GM12878 (cell line): ENCODE data around the gene ERFL. TPM values are rescaled to one million over a fixed set of nuclear protein-coding genes. Genes with fewer than 3 reads are reported as not detected.

Experiments
- ATAC-seq: fragments of 200-7000 bp; cut with Tn5 transposase; 3 replicates; pipeline ENCODE4 v1.9.1; 2020; ENCODE audit warnings: mild to moderate bottlenecking, moderate library complexity
- BruUV-seq: library from RNA; stranded (reverse); fragments of 400-500 nt; replicated peaks from 2 replicates; lab custom pipeline; 2021; lab: Mats Ljungman, UMichigan
- CTCF ChIA-PET: fragments of 300-600 bp; sonication (Branson Sonifier 250); formaldehyde crosslinking; extraction: SDS; loops from one replicate; lab custom pipeline; 2021; ENCODE audit warnings: inconsistent platforms; lab: Yijun Ruan, JAX
- POLR2A ChIA-PET: fragments of 350-600 bp; formaldehyde crosslinking; extraction: SDS; loops from one replicate; lab custom pipeline; 2021; ENCODE audit warnings: inconsistent platforms; lab: Charles Lee
- RAD21 ChIA-PET: fragments of 300-600 bp; sonication (Branson Sonifier 250); formaldehyde crosslinking; loops from one replicate; lab custom pipeline; 2023; ENCODE audit warnings: antibody characterized with exemption; ENCODE audit not compliant: unreplicated experiment; lab: Charles Lee
- SMC1A ChIA-PET: fragments of 300-600 bp; sonication (Branson Sonifier 250); formaldehyde crosslinking; loops from one replicate; lab custom pipeline; 2023; ENCODE audit not compliant: unreplicated experiment, uncharacterized antibody; lab: Charles Lee
- DNase-seq: peaks from one replicate; pipeline ENCODE4 v3.0.0-alpha.2; 2011; ENCODE audit warnings: low read depth, low spot score
- FAIRE-seq: peaks from 3 replicates; lab custom pipeline; 2011; peaks lifted over from hg19 to GRCh38; lab: Jason Lieb, UNC
- H2AFZ ChIP-seq: 2 replicates; pipeline ENCODE4 v1.6.0; 2011; ENCODE audit warnings: low read depth, low read length, control low read depth; ENCODE audit not compliant: control insufficient read depth
- H3K27ac ChIP-seq: 2 replicates; pipeline ENCODE4 v1.5.1; 2011; ENCODE audit warnings: control low read depth; ENCODE audit not compliant: control insufficient read depth, insufficient read depth
- H3K27me3 ChIP-seq, 2 experiments: replicated peaks in 1 of 2; 2 replicates each; pipeline versions ENCODE4 v1.6.0 to v1.6.1; 2011; ENCODE audit warnings: low read length in 1 of 2; ENCODE audit not compliant: control insufficient read depth in 2 of 2, insufficient read depth in 2 of 2
- H3K36me3 ChIP-seq, 2 experiments: 2 replicates each; pipeline ENCODE4 v1.5.1; 2011; ENCODE audit warnings: low read length in 1 of 2; ENCODE audit not compliant: control insufficient read depth in 2 of 2, insufficient read depth in 2 of 2
- H3K4me1 ChIP-seq: 2 replicates; pipeline ENCODE4 v1.6.1; 2011; ENCODE audit warnings: mild to moderate bottlenecking, low read length, moderate library complexity, mixed read lengths; ENCODE audit not compliant: control insufficient read depth, insufficient read depth
- H3K4me2 ChIP-seq: 2 replicates; pipeline ENCODE4 v1.6.0; 2011; ENCODE audit warnings: control low read depth; ENCODE audit not compliant: control insufficient read depth, insufficient read depth
- H3K4me3 ChIP-seq: fragments of 200-600 bp; sonication (generic); 2 replicates; pipeline ENCODE4 v1.5.1; 2016
- H3K79me2 ChIP-seq: 2 replicates; pipeline ENCODE4 v1.6.0; 2011; ENCODE audit warnings: low read length; ENCODE audit not compliant: control insufficient read depth, insufficient read depth
- H3K9ac ChIP-seq: 2 replicates; pipeline ENCODE4 v1.8.0; 2011; ENCODE audit warnings: low read length, control low read depth, mixed read lengths; ENCODE audit not compliant: control insufficient read depth, insufficient read depth
- H3K9me3 ChIP-seq: replicated peaks from 3 replicates; pipeline ENCODE4 v1.5.1; 2011; ENCODE audit warnings: mild to moderate bottlenecking, low read length; ENCODE audit not compliant: control insufficient read depth, insufficient read depth
- H4K20me1 ChIP-seq: 2 replicates; pipeline ENCODE4 v1.6.0; 2011; ENCODE audit not compliant: control insufficient read depth, insufficient read depth
- BMI1 ChIP-seq: fragments of 450-650 bp; IDR thresholded peaks from 2 replicates; pipeline ENCODE4 v1.6.1; 2016; ENCODE audit warnings: mild to moderate bottlenecking, moderate library complexity, borderline replicate concordance
- CBFB ChIP-seq: IDR thresholded peaks from 2 replicates; pipeline ENCODE4 v1.6.1; 2016; ENCODE audit warnings: antibody characterized with exemption, low read depth
- ELK1 ChIP-seq: IDR thresholded peaks from 2 replicates; pipeline ENCODE4 v1.6.1; 2012; ENCODE audit warnings: low read depth, low read length, improper control_type of control experiment
- FOXK2 ChIP-seq: fragments of 450-650 bp; IDR thresholded peaks from 2 replicates; pipeline ENCODE4 v1.6.1; 2017; ENCODE audit warnings: mild to moderate bottlenecking, moderate library complexity
- GATAD2B ChIP-seq: fragments of 450-650 bp; conservative IDR thresholded peaks from 2 replicates; pipeline ENCODE4 v1.6.1; 2017; ENCODE audit warnings: low read depth, mild to moderate bottlenecking, moderate library complexity
- HSF1 ChIP-seq: fragments of 150-350 bp; IDR thresholded peaks from 2 replicates; pipeline ENCODE4 v1.6.1; 2014; ENCODE audit warnings: mild to moderate bottlenecking, low read depth, low read length
- IRF4 ChIP-seq: IDR thresholded peaks from 2 replicates; pipeline ENCODE4 v1.6.1; 2011; ENCODE audit warnings: low read depth, low read length
- MEF2A ChIP-seq: IDR thresholded peaks from 2 replicates; pipeline ENCODE4 v1.6.1; 2011; ENCODE audit warnings: low read depth, mild to moderate bottlenecking, low read length, moderate library complexity; ENCODE audit not compliant: insufficient read depth
- MTA3 ChIP-seq: IDR thresholded peaks from 2 replicates; pipeline ENCODE4 v1.6.1; 2012; ENCODE audit warnings: low read length, inconsistent platforms, borderline replicate concordance
- NR2F1 ChIP-seq: fragments of 450-650 bp; conservative IDR thresholded peaks from 2 replicates; pipeline ENCODE4 v1.6.1; 2017; ENCODE audit warnings: mild to moderate bottlenecking
- PAX5 ChIP-seq: IDR thresholded peaks from 2 replicates; pipeline ENCODE4 v1.6.1; 2011; ENCODE audit warnings: low read depth, low read length, borderline replicate concordance
- PKNOX1 ChIP-seq: fragments of 450-650 bp; IDR thresholded peaks from 2 replicates; pipeline ENCODE4 v1.6.1; 2016; ENCODE audit warnings: mild to moderate bottlenecking
- SMAD1 ChIP-seq: fragments of 450-650 bp; IDR thresholded peaks from 2 replicates; pipeline ENCODE4 v1.6.1; 2018; ENCODE audit warnings: mild to moderate bottlenecking, low read depth; ENCODE audit not compliant: partially characterized antibody
- TAF1 ChIP-seq: IDR thresholded peaks from 2 replicates; pipeline ENCODE4 v1.6.1; 2011; ENCODE audit warnings: mild to moderate bottlenecking, low read depth, low read length, borderline replicate concordance
- YBX1 ChIP-seq: fragments of 450-650 bp; IDR thresholded peaks from 2 replicates; pipeline ENCODE4 v1.6.1; 2016; ENCODE audit warnings: antibody characterized with exemption
- ZBTB33 ChIP-seq: fragments of 450-650 bp; IDR thresholded peaks from 2 replicates; pipeline ENCODE4 v1.6.1; 2017; ENCODE audit warnings: mild to moderate bottlenecking
- WGBS: methylation state at CpG from one replicate; pipeline ENCODE4 v1.1.6; 2016; ENCODE audit warnings: low lambda C conversion rate; ENCODE audit not compliant: insufficient replicate concordance, insufficient coverage; ENCODE audit errors: missing lambda C conversion rate; 5-methylcytosine and 5-hydroxymethylcytosine counted together
- in situ Hi-C: fragments of 300-500 bp; cut with MboI; formaldehyde crosslinking; loops from 9 replicates; pipeline ENCODE4 v1.14.3; 2018; ENCODE audit warnings: mixed read lengths
- intact Hi-C: fragments of 100-400 bp; cut with micrococcal nuclease; formaldehyde crosslinking; loops from one replicate; pipeline ENCODE4 v1.14.2; 2022; ENCODE audit not compliant: unreplicated experiment
- polyA plus RNA-seq, 11 experiments: library from polyadenylated mRNA; depleted of rRNA in 4 of 11; unstranded in 6 of 11; stranded (reverse) in 5 of 11; fragments of >200 nt; fragmentation: Nextera tagmentation in 4 of 11; fragmentation: Illumina TruSeq in 1 of 11; extraction: Ambion mirVana in 4 of 11; extraction: Trizol in 1 of 11; gene quantifications; 1 replicate in 1 of 11; 2 replicates in 10 of 11; pipeline versions ENCODE4 v1.2.1 to v1.2.3, GENCODE V29; 2011 to 2016; ENCODE audit warnings: inconsistent platforms in 2 of 11, missing spikeins in 2 of 11, low read depth in 1 of 11
- total RNA-seq, 4 experiments: library from RNA; depleted of rRNA in 3 of 4; stranded (reverse); fragments of >200 nt in 3 of 4; fragmentation: Illumina TruSeq in 1 of 4; extraction: Trizol in 1 of 4; gene quantifications; 2 replicates each; pipeline versions ENCODE4 v1.2.1 to v1.2.3, GENCODE V29; 2013 to 2021

ERFL gene
- total and polyA plus RNA-seq, 10 of the 15 experiments (the other 5 are each of a cell fraction or from before 2014, with no cell fraction given), result 0.04 to 0.10 (median 0.05) TPM; not detected in 7

GRCh38 chr19:41945135-41945766, 17.0 kb upstream of the ERFL start:
- H4K20me1 ChIP-seq, result no peaks in the 10 kb centered on the region
- POLR2A ChIA-PET, result interaction anchor here (0.6 to 3.1 kb wide), 17 partner anchors 8 to 213 kb away, joined by 3 to 17 read pairs (median 4); partner anchors contain the start of genes CD79A, ERFL, RABAC1 and RPS19
- H3K27ac ChIP-seq, result peak overlapping the region; percentile 85
- FAIRE-seq, result peak; percentile 77
- no peaks in the 10 kb centered on the region for H3K27me3 ChIP-seq
- in situ Hi-C loops (loop anchor here (5.0 to 25.0 kb wide), 2 partner anchors 73 to 1817 kb away; partner anchors contain the start of gene SMG9), intact Hi-C loops (loop anchor here (2.0 kb wide), 2 partner anchors 60 to 68 kb away; partner anchors contain the start of gene CD79A)
- H3K36me3 ChIP-seq, result no peaks in the 10 kb centered on the region
- CTCF ChIA-PET, result interaction anchor here (0.9 to 10.0 kb wide), 9 partner anchors 8 to 152 kb away, joined by 3 to 98 read pairs (median 15); partner anchors contain the start of genes CD79A, RABAC1 and RPS19
- no peak overlapping the region; the same call in 1 of the 2 replicates for H3K4me3 ChIP-seq
- H3K9me3 ChIP-seq, result no peaks in the 10 kb centered on the region; the same call in 2 of the 3 replicates
- BruUV-seq, result no TSS peak
- DNase-seq, result peak; percentile 94
- 2% methylated on average over 8 of the region's 8 CpGs for WGBS
- H3K4me2 ChIP-seq, result peak overlapping the region; percentile 76
- peak; percentile 86 for ATAC-seq
- peaks cover 47% of the 10 kb centered on the region for H3K4me1 ChIP-seq
- H2AFZ ChIP-seq, result no peak overlapping the region; the same call in 1 of the 2 replicates
- RAD21 ChIA-PET, result interaction anchor here (0.6 to 2.9 kb wide), 11 partner anchors 12 to 184 kb away, joined by 3 to 28 read pairs (median 8); partner anchors contain the start of genes CD79A, RABAC1 and RPS19
- H3K9ac ChIP-seq, result peak overlapping the region; percentile 65
- no peaks in the 10 kb centered on the region for H3K79me2 ChIP-seq
- SMC1A ChIA-PET, result interaction anchor here (0.7 to 3.3 kb wide), 10 partner anchors 8 to 192 kb away, joined by 3 to 57 read pairs (median 4); partner anchors contain the start of genes CD79A and RPS19
- TF ChIP-seq ZBTB33 (no peak), BMI1 (peak; percentile 81), NR2F1 (peak; percentile 100), MEF2A (peak; percentile 86; the same call in 1 of the 2 replicates), PKNOX1 (peak; percentile 85), GATAD2B (peak; percentile 96), PAX5 (peak; percentile 98), TAF1 (peak; percentile 39; the same call in 1 of the 2 replicates), ELK1 (peak; percentile 78; the same call in 1 of the 2 replicates), IRF4 (peak; percentile 60; the same call in 1 of the 2 replicates), YBX1 (no peak), MTA3 (peak; percentile 96; the same call in 1 of the 2 replicates), FOXK2 (peak; percentile 68; the same call in 1 of the 2 replicates), CBFB (peak; percentile 95), SMAD1 (no peak), HSF1 (no peak)
